OCI-LY3 (cell line): ENCODE data around the gene GDI1.

Experiments
- H2AFZ ChIP-seq: fragments of 200-600, 300-600 bp; shearing (Covaris generic); 2 replicates; pipeline ENCODE4 v1.6.0; 2014; ENCODE audit warnings: antibody characterized with exemption, low read depth, low read length
- H3K27ac ChIP-seq: fragments of 200-600, 300-600 bp; sonication (generic); 2 replicates; pipeline ENCODE4 v1.5.1; 2014; ENCODE audit warnings: mild to moderate bottlenecking, low read length, moderate library complexity, mixed read lengths
- H3K27me3 ChIP-seq: fragments of 200-600, 300-600 bp; sonication (generic); 2 replicates; pipeline ENCODE4 v1.6.1; 2014; ENCODE audit warnings: low read depth, low read length, mixed read lengths
- H3K36me3 ChIP-seq: fragments of 200-600, 300-600 bp; sonication (generic); replicated peaks from 2 replicates; pipeline ENCODE3; 2014; ENCODE audit warnings: low read depth, low read length, mixed read lengths
- H3K4me1 ChIP-seq: fragments of 300-600, 200-600 bp; sonication (generic); 2 replicates; pipeline ENCODE4 v1.6.1; 2014; ENCODE audit warnings: low read length, mixed read lengths
- H3K4me2 ChIP-seq: fragments of 200-600, 300-600 bp; sonication (generic); 2 replicates; pipeline ENCODE4 v1.6.1; 2014; ENCODE audit warnings: low read length, mixed read lengths
- H3K4me3 ChIP-seq: fragments of 300-600, 200-600 bp; sonication (generic); 2 replicates; pipeline ENCODE4 v1.5.1; 2014; ENCODE audit warnings: antibody characterized with exemption, mild to moderate bottlenecking, low read length, moderate library complexity
- H3K79me2 ChIP-seq: fragments of 300-600, 200-600 bp; shearing (Covaris generic); 2 replicates; pipeline ENCODE4 v1.6.1; 2014; ENCODE audit warnings: mild to moderate bottlenecking, low read length, mixed read lengths
- H3K9ac ChIP-seq: fragments of 300-600, 200-600 bp; shearing (Covaris generic); 2 replicates; pipeline ENCODE4 v1.6.0; 2014; ENCODE audit warnings: mild to moderate bottlenecking, low read length, moderate library complexity
- H3K9me3 ChIP-seq: fragments of 200-600, 300-600 bp; shearing (Covaris generic); 2 replicates; pipeline ENCODE4 v1.6.1; 2014; ENCODE audit warnings: low read length, mixed read lengths; ENCODE audit not compliant: insufficient read depth
- H4K20me1 ChIP-seq: fragments of 200-600, 300-600 bp; sonication (generic); 2 replicates; pipeline ENCODE4 v1.6.1; 2016; ENCODE audit warnings: low read length, mixed read lengths; ENCODE audit not compliant: insufficient read depth
- EZH2phosphoT487 ChIP-seq: fragments of 200-600 bp; shearing (Covaris generic); IDR thresholded peaks from 2 replicates; pipeline ENCODE4 v1.6.1; 2018; ENCODE audit warnings: antibody characterized with exemption, mixed run types, low read depth
- TF ChIP-seq, protein P1 (sequence below): fragments of 200-600, 300-600 bp; sonication (generic); IDR thresholded peaks from 2 replicates; pipeline ENCODE4 v1.5.1; 2014; ENCODE audit warnings: antibody characterized with exemption, low read length, low read depth

Gene GDI1

DNA sequence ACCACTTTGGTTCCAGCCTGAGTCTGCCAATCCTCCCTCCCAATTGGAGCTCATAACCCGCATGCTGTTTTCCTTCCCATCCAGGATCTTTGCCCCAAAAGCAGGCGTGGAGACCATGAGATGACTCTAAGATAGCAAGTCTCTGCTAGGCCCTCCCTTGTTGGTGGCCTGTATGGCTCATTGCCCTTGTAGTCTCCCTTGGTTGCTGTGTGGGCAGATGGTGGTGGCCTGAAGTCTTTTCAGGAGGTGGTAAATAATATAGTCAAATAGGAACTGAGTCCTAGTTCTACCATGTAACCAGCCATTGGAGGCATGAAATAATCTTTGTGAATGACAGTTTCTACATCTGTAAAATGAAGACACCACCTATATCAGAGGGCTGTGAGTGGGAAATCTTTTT is 7.2 kb upstream of the GDI1 start:
- Histone ChIP-seq H3K9ac (no peak overlapping the region), H3K9me3 (no peaks in the 10 kb centered on the region), H2AFZ (no peak overlapping the region), H3K36me3 (no peaks in the 10 kb centered on the region), H4K20me1 (no peaks in the 10 kb centered on the region), H3K27ac (no peak overlapping the region), H3K79me2 (peaks cover 22% of the 10 kb centered on the region), H3K27me3 (no peaks in the 10 kb centered on the region), H3K4me2 (peak overlapping the region; percentile 87), H3K4me3 (peak overlapping the region; percentile 95), H3K4me1 (peaks cover 12% of the 10 kb centered on the region)
- TF ChIP-seq, protein P1, sequence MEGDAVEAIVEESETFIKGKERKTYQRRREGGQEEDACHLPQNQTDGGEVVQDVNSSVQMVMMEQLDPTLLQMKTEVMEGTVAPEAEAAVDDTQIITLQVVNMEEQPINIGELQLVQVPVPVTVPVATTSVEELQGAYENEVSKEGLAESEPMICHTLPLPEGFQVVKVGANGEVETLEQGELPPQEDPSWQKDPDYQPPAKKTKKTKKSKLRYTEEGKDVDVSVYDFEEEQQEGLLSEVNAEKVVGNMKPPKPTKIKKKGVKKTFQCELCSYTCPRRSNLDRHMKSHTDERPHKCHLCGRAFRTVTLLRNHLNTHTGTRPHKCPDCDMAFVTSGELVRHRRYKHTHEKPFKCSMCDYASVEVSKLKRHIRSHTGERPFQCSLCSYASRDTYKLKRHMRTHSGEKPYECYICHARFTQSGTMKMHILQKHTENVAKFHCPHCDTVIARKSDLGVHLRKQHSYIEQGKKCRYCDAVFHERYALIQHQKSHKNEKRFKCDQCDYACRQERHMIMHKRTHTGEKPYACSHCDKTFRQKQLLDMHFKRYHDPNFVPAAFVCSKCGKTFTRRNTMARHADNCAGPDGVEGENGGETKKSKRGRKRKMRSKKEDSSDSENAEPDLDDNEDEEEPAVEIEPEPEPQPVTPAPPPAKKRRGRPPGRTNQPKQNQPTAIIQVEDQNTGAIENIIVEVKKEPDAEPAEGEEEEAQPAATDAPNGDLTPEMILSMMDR: no peak
- TF ChIP-seq EZH2phosphoT487: no peak

DNA sequence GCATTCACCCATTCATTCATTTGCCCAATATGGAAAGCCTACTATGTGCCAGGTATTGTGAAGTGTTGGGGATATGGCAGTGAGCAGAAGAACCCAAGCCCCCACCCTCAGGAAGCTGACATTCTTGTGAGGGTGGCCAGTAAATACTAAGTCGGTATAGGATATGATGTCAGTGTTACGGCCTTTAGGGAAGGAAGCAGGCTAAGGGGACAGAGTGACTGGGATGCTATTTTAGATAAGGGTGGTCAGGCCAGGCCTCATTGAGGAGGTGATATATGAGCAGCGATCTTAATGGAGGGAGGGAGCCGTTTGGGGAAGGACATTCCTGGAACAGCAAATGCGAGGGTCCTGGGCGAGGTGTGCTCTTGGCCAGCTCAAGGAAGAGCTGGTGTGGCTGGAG is 6.5 kb upstream of the GDI1 start:
- H3K79me2 ChIP-seq: peaks cover 22% of the 10 kb centered on the region
- no peaks in the 10 kb centered on the region for H3K36me3 ChIP-seq
- H3K4me3 ChIP-seq: no peak overlapping the region
- no peaks in the 10 kb centered on the region for H3K9me3 ChIP-seq
- H3K4me1 ChIP-seq: peaks cover 12% of the 10 kb centered on the region
- no peaks in the 10 kb centered on the region for H4K20me1 ChIP-seq
- H3K9ac ChIP-seq: no peak overlapping the region
- H3K27me3 ChIP-seq: no peaks in the 10 kb centered on the region
- H2AFZ ChIP-seq: no peak overlapping the region
- H3K4me2 ChIP-seq: no peak overlapping the region
- no peak for TF ChIP-seq EZH2phosphoT487
- no peak overlapping the region for H3K27ac ChIP-seq

DNA sequence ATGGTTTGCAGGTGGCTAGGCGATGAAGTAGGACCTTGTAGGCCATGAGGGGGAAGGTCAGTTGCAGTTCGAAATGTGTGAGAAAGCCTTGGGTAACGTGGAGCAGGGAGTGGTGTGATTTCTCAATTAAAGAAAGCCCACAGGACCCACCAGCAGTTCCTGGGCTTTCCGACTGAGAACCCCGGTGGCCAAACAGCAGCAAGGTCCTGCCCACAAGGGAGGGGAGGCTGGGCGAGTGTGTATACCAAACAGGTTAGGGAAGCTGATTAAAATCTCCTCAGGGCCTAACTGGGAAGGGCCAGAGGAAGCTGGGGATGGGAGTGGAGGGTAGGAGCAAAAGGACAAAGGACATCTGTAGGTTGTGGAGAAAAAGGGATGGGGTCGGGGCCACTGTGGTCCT is 6.0 kb upstream of the GDI1 start:
- Histone ChIP-seq H3K27me3 (no peaks in the 10 kb centered on the region), H2AFZ (no peak overlapping the region), H3K9me3 (no peaks in the 10 kb centered on the region), H3K4me2 (no peak overlapping the region), H3K9ac (no peak overlapping the region), H3K79me2 (peaks cover 22% of the 10 kb centered on the region), H3K4me1 (peaks cover 12% of the 10 kb centered on the region), H4K20me1 (no peaks in the 10 kb centered on the region), H3K4me3 (no peak overlapping the region), H3K27ac (no peak overlapping the region), H3K36me3 (peaks cover 2% of the 10 kb centered on the region)
- no peak for TF ChIP-seq EZH2phosphoT487
- TF ChIP-seq, protein P1: no peak

DNA sequence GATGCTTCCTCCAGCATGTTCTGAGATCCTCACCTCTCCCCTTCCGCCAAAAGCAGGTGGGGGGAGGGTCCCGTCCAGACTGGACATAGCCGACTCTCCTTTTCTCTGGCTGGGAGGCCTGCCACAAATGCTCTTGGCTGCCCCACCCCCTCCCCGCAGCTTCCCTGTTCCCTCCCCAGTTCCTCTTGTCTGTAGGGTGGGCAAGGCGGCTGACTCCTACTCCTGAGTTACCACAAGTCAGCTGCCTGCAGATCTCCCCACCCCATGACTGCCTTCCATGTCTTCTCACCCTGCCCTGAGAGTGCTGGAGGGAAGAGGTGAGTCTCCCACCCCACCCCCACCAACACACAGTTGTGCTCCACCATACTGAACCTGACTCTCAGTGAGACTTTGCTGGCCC is 5.6 kb upstream of the GDI1 start:
- Histone ChIP-seq H4K20me1 (no peaks in the 10 kb centered on the region), H3K27ac (no peak overlapping the region), H3K9me3 (no peaks in the 10 kb centered on the region), H3K4me2 (no peak overlapping the region), H3K9ac (no peak overlapping the region), H3K36me3 (peaks cover 6% of the 10 kb centered on the region), H3K4me3 (no peak overlapping the region), H2AFZ (no peak overlapping the region), H3K4me1 (peaks cover 14% of the 10 kb centered on the region), H3K27me3 (no peaks in the 10 kb centered on the region), H3K79me2 (peaks cover 22% of the 10 kb centered on the region)
- TF ChIP-seq EZH2phosphoT487: no peak
- TF ChIP-seq, protein P1: no peak

DNA sequence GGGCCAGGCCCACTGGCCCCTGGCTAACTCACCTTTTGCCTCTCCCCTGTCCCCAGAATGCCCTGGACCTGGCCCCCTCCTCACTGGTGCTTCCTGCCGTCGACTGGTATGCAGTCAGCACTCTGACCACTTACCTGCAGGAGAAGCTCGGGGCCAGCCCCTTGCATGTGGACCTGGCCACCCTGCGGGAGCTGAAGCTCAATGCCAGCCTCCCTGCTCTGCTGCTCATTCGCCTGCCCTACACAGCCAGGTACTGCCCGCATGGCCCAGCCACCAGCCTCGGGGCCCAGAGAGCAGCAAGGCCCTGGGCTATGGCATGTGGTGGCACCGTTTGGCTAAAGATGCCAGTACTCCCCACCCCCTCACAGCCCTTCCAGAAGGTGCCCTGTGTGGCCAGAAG is 4.7 kb upstream of the GDI1 start:
- H3K9ac ChIP-seq: no peak overlapping the region
- H3K4me1 ChIP-seq: peaks cover 16% of the 10 kb centered on the region
- H2AFZ ChIP-seq: no peak overlapping the region
- H3K79me2 ChIP-seq: peaks cover 24% of the 10 kb centered on the region
- peaks cover 6% of the 10 kb centered on the region for H3K36me3 ChIP-seq
- no peaks in the 10 kb centered on the region for H4K20me1 ChIP-seq
- TF ChIP-seq, protein P1: no peak
- H3K4me2 ChIP-seq: no peak overlapping the region
- H3K27me3 ChIP-seq: no peaks in the 10 kb centered on the region
- no peak overlapping the region for H3K27ac ChIP-seq
- H3K9me3 ChIP-seq: no peaks in the 10 kb centered on the region
- no peak overlapping the region for H3K4me3 ChIP-seq
